IgD-negative memory B cell (primary cell): ENCODE data around the gene STAP1. TPM values are rescaled to one million over a fixed set of nuclear protein-coding genes. Genes with fewer than 3 reads are reported as not detected.
"Not testable (repeated sequence)": the region's sequence is repeated elsewhere in the genome, so short reads cannot be mapped to it uniquely, and the experiment has no call there.

ENCODE experiments used
- H3K27ac Mint-ChIP-seq, 3 donors: one replicate each; pipeline ENCODE4 v1.8.0; 2020 to 2022; ENCODE audit warnings: mild to moderate bottlenecking in 3 of 3, mixed read lengths in 3 of 3, moderate library complexity in 1 of 3
- H3K27me3 Mint-ChIP-seq: one replicate; pipeline ENCODE4 v1.8.0; 2021; ENCODE audit warnings: mixed read lengths
- H3K36me3 Mint-ChIP-seq: one replicate; pipeline ENCODE4 v1.8.0; 2020; ENCODE audit warnings: mild to moderate bottlenecking, mixed read lengths
- H3K4me1 Mint-ChIP-seq, 3 donors: one replicate each; pipeline ENCODE4 v1.8.0; 2020 to 2022; ENCODE audit warnings: mixed read lengths in 3 of 3, mild to moderate bottlenecking in 1 of 3
- H3K4me3 Mint-ChIP-seq, 4 donors: one replicate each; pipeline ENCODE4 v1.8.0; 2020 to 2022; ENCODE audit warnings: mild to moderate bottlenecking in 4 of 4, mixed read lengths in 4 of 4, moderate library complexity in 3 of 4
- H3K9me3 Mint-ChIP-seq, 3 donors: one replicate each; pipeline ENCODE4 v1.8.0; 2020 to 2021; ENCODE audit warnings: mixed read lengths in 3 of 3, mild to moderate bottlenecking in 1 of 3
- polyA plus RNA-seq: library from polyadenylated mRNA; unstranded; fragments of 300-500 nt; fragmentation: Illumina TruSeq; gene quantifications from one replicate; pipeline ENCODE4 v1.2.3, GENCODE V29; 2021

STAP1 gene
- polyA plus RNA-seq, 1 donor from 2014 or later: 110 TPM

DNA sequence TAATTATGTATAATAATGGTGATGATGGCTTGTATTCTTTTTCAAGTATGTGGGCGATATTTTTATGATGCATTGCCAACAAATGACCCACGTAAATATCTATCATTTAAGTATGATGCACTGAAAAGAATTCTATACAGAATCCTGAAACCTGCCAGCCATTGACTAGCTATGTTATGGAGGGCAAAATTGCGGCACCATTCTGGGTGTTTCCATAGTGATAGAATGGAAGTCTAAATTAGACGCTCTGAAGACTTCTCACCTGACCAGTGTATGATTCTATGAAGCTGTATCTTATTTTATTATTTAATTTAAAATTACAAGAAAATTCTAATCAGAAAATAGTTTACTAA is 12.5 kb upstream of the STAP1 start:
- H3K27me3 Mint-ChIP-seq: no peaks in the 10 kb centered on the region
- H3K27ac Mint-ChIP-seq: peak overlapping the region; percentile 98 to 100 (median 100)
- H3K9me3 Mint-ChIP-seq: no peaks in the 10 kb centered on the region
- peaks cover 24 to 44% (median 38%) of the 10 kb centered on the region in 3 donors for H3K4me1 Mint-ChIP-seq
- peak overlapping the region; percentile 98 to 100 (median 99) for H3K4me3 Mint-ChIP-seq
- H3K36me3 Mint-ChIP-seq: peaks cover 1% of the 10 kb centered on the region

DNA sequence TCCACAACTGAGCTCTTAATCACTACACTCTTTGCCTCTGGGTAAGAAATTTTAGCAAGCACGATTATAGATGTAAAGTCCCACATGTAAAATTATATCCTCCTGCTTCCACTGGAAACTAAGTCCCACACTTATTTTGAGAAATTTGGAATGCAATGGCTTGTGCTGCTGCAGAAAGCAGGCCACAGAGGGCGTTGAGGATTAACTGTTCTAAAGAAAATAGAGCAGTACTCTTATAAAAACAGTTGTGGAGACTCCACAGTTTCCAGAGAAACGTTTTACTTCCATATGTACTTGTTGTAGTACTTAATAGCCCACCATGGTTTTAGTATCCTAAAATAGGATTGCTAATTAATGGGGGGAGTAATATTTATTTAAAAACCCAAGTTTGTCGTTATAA is 11.6 kb upstream of the STAP1 start:
- no peaks in the 10 kb centered on the region for H3K9me3 Mint-ChIP-seq
- no peaks in the 10 kb centered on the region for H3K36me3 Mint-ChIP-seq
- H3K27me3 Mint-ChIP-seq: no peaks in the 10 kb centered on the region
- H3K4me1 Mint-ChIP-seq: peaks cover 33 to 44% (median 38%) of the 10 kb centered on the region in 3 donors
- no peak overlapping the region for H3K27ac Mint-ChIP-seq
- H3K4me3 Mint-ChIP-seq: peak overlapping the region in 2 of 4 donors; percentile 63 to 67

GRCh38 chr4:67549123-67549522 is 9.4 kb upstream of the STAP1 start:
- Mint-ChIP-seq H3K36me3 (no peaks in the 10 kb centered on the region), H3K4me1 (peaks cover 29 to 36% (median 32%) of the 10 kb centered on the region in 3 donors), H3K4me3 (peak overlapping the region; percentile 43 to 93 (median 88)), H3K27me3 (no peaks in the 10 kb centered on the region), H3K9me3 (no peaks in the 10 kb centered on the region), H3K27ac (peak overlapping the region in 2 of 3 donors; percentile 90 to 97)

GRCh38 chr4:67550451-67550850 is 8.1 kb upstream of the STAP1 start:
- Mint-ChIP-seq H3K4me1 (peaks cover 25 to 32% (median 31%) of the 10 kb centered on the region in 3 donors), H3K9me3 (no peaks in the 10 kb centered on the region), H3K27me3 (no peaks in the 10 kb centered on the region), H3K36me3 (no peaks in the 10 kb centered on the region), H3K27ac (peak overlapping the region; percentile 82 to 97 (median 90)), H3K4me3 (peak overlapping the region; percentile 84 to 93 (median 92))

GRCh38 chr4:67550857-67551256 is 7.7 kb upstream of the STAP1 start:
- no peaks in the 10 kb centered on the region for H3K36me3 Mint-ChIP-seq
- peaks cover 25 to 33% (median 31%) of the 10 kb centered on the region in 3 donors for H3K4me1 Mint-ChIP-seq
- no peaks in the 10 kb centered on the region for H3K27me3 Mint-ChIP-seq
- no peaks in the 10 kb centered on the region for H3K9me3 Mint-ChIP-seq
- peak overlapping the region; percentile 84 to 93 (median 92) for H3K4me3 Mint-ChIP-seq
- H3K27ac Mint-ChIP-seq: peak overlapping the region; percentile 82 to 97 (median 90)

DNA sequence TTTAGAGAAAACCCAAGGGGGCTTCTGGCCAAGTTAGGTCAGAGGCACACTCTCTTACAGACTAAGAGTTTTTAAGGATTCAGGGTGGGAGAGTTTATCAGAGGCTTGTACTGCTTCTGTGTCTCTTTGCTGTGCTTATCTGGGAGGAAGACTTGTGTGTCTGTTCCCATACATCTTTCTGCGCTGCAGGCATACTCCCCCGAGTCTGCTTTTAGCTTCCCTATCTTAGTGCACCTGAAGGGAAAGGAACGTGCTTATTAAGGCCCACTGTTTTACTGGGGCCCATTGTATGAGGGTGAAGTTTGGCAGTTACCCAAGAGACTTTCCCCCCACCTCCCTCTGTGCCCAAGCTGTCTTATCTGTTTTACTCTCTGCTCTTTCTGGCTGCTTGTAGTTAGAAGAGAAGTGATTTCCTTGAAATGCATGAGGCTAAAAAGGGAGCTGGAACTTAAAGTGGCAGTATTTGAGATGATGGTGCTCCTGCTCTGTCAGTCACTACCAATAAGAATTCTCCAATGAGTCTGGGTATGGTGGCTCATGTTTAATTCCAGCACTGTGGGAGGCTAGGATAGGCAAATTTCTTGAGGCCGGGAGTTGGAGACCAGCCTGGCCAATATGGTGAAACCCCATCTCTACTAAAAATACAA is 6.3 kb upstream of the STAP1 start:
- Mint-ChIP-seq H3K4me3 (peak overlapping the region in 2 of 4 donors; percentile 75 to 91), H3K27ac (peak overlapping the region; percentile 33 to 97 (median 87)), H3K4me1 (peaks cover 39 to 41% (median 39%) of the 10 kb centered on the region in 3 donors)
- H3K36me3 Mint-ChIP-seq, H3K9me3 Mint-ChIP-seq, H3K27me3 Mint-ChIP-seq: not testable (repeated sequence)

GRCh38 chr4:67554096-67554495 is 4.4 kb upstream of the STAP1 start:
- Mint-ChIP-seq H3K4me3 (peak overlapping the region in 1 of 4 donors; percentile 23), H3K4me1 (peaks cover 46 to 52% (median 50%) of the 10 kb centered on the region in 3 donors), H3K9me3 (no peaks in the 10 kb centered on the region), H3K27ac (no peak overlapping the region), H3K27me3 (no peaks in the 10 kb centered on the region), H3K36me3 (no peaks in the 10 kb centered on the region)

DNA sequence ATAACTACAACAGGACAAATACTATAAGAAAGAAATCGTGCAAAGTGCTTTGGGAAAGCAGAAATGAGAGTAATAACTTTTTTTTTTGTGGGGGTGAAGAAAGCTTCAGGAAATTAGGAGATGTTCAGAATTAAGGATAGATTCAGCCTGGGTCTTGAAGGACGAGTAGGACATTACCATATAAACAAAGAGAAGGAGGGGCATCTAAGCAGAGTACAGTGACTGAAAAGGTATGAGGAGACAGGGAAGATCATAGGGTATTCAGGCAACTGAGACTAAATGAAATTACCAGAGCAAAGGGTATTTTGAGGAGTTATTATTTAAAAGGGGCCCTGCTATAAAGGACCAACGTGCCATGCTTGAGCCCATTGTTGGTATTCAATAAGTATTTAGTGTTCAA is 3.1 kb upstream of the STAP1 start:
- no peaks in the 10 kb centered on the region for H3K36me3 Mint-ChIP-seq
- H3K9me3 Mint-ChIP-seq: no peaks in the 10 kb centered on the region
- peaks cover 46 to 51% (median 50%) of the 10 kb centered on the region in 3 donors for H3K4me1 Mint-ChIP-seq
- peak overlapping the region in 1 of 3 donors; percentile 3 for H3K27ac Mint-ChIP-seq
- no peaks in the 10 kb centered on the region for H3K27me3 Mint-ChIP-seq
- H3K4me3 Mint-ChIP-seq: peak overlapping the region in 2 of 4 donors; percentile 41 to 49

DNA sequence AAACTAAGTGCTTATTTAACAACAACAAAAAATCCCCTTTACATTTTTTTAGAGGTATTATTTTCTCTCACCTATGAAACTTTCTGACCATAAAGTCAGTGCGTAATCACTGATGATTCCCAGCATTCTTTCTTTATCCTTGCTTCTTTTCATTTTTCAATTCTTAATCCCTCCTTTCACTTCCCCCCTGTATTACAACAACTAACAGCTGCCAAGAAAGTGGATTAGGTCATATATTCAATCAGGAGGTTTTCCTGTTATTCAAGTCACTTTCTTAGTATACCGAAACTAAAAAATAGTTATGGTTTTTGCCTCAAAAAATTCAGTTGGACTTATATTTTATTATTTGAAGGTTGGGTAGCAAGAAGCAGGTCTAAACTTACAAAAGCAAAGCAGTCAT is 2.1 kb upstream of the STAP1 start:
- H3K27ac Mint-ChIP-seq: peak overlapping the region in 1 of 3 donors; percentile 81

GRCh38 chr4:67565284-67565683 is 6.8 kb downstream of the STAP1 start:
- Mint-ChIP-seq H3K27me3 (no peaks in the 10 kb centered on the region), H3K27ac (peak overlapping the region in 2 of 3 donors; percentile 26 to 83), H3K4me1 (peaks cover 51 to 56% (median 54%) of the 10 kb centered on the region in 3 donors), H3K9me3 (no peaks in the 10 kb centered on the region), H3K4me3 (peak overlapping the region in 1 of 4 donors; percentile 20), H3K36me3 (peaks cover 7% of the 10 kb centered on the region)

More for the DNA sequence above, 2.1 kb upstream of the STAP1 start:
- no peaks in the 10 kb centered on the region for H3K27me3 Mint-ChIP-seq
- H3K4me1 Mint-ChIP-seq: peaks cover 48 to 54% (median 53%) of the 10 kb centered on the region in 3 donors
- H3K36me3 Mint-ChIP-seq: no peaks in the 10 kb centered on the region
- H3K9me3 Mint-ChIP-seq: no peaks in the 10 kb centered on the region
- peak overlapping the region in 2 of 4 donors; percentile 0 to 83 for H3K4me3 Mint-ChIP-seq

DNA sequence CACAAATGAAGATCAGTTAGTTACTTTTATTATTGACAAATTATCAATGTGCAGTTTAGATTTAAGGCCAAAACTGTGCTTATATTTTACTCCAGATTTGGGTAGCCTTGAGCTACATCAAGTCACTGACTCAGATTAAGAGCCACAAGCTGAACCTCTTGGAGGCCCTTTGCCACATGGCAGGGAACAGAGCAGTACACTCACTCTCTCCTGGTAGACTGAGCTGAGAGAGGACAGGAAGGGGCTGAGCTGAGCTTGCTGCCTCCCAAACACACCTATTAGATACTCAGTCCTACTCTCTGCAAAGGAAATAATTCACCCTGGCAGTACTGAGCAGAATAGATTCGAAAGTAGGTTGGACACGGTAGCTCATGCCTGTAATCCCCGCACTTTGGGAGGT is 7.8 kb downstream of the STAP1 start:
- H3K27ac Mint-ChIP-seq: peak overlapping the region in 1 of 3 donors; percentile 85
- peak overlapping the region in 2 of 4 donors; percentile 54 to 80 for H3K4me3 Mint-ChIP-seq
- peaks cover 45 to 54% (median 46%) of the 10 kb centered on the region in 3 donors for H3K4me1 Mint-ChIP-seq
- H3K36me3 Mint-ChIP-seq: peaks cover 11% of the 10 kb centered on the region
- no peaks in the 10 kb centered on the region for H3K9me3 Mint-ChIP-seq
- H3K27me3 Mint-ChIP-seq: no peaks in the 10 kb centered on the region

- peaks cover 50 to 54% (median 51%) of the 10 kb centered on the region in 3 donors for H3K4me1 Mint-ChIP-seq
- H3K36me3 Mint-ChIP-seq: peaks cover 11% of the 10 kb centered on the region
- no peaks in the 10 kb centered on the region for H3K9me3 Mint-ChIP-seq
- no peaks in the 10 kb centered on the region for H3K27me3 Mint-ChIP-seq
- H3K4me3 Mint-ChIP-seq: no peak overlapping the region
- H3K27ac Mint-ChIP-seq: peak overlapping the region in 1 of 3 donors; percentile 70
Measured at GRCh38 chr4:67568820-67569219, 10.3 kb downstream of the STAP1 start.

DNA sequence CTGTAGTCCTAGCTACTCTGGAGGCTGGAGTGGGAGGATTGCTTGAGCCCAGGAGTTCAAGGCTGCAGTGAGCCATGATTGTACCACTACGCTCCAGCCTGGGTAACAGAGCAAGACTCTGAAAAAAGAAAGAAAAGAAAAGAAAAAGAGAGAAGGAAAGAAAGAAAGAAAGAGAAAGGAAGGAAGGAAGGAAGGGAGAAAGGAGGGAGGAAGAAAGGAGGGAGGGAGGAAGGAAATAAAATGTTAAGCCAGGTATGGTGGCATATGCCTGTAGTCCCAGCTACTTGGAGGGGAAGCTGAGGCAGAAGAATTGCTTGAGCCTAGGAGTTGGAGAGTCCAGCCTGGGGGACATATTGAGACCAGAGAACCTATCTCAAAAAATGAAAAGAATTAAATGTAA is 12.0 kb downstream of the STAP1 start:
- peaks cover 11% of the 10 kb centered on the region for H3K36me3 Mint-ChIP-seq
- no peaks in the 10 kb centered on the region for H3K27me3 Mint-ChIP-seq
- H3K4me1 Mint-ChIP-seq: peaks cover 47 to 55% (median 48%) of the 10 kb centered on the region in 3 donors
- peak overlapping the region in 1 of 4 donors; percentile 67 for H3K4me3 Mint-ChIP-seq
- no peaks in the 10 kb centered on the region for H3K9me3 Mint-ChIP-seq
- H3K27ac Mint-ChIP-seq: peak overlapping the region in 2 of 3 donors; percentile 89

DNA sequence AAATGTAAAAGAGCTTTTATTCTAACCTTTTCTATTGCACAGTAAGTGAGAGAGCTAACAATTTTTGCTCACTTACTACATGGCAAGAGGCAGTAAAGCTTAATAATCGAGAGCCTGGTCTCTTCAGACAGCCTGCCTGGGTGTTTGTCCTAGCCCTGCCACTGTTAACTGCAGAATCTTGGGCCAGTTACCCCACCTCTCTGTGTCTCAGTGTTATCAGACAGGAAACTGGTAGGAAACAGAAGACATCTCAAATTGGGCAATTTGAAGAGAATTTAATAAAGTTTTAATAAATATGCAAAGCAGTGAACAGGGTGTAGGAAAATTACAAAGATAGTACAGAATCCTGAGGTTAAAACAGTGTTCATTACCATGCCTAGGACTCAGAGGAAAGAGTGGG is 13.4 kb downstream of the STAP1 start:
- H3K4me1 Mint-ChIP-seq: peaks cover 44 to 59% (median 52%) of the 10 kb centered on the region in 3 donors
- peak overlapping the region; percentile 72 to 92 (median 80) for H3K27ac Mint-ChIP-seq
- H3K36me3 Mint-ChIP-seq: peaks cover 11% of the 10 kb centered on the region
- H3K4me3 Mint-ChIP-seq: peak overlapping the region in 2 of 4 donors; percentile 44 to 59
- no peaks in the 10 kb centered on the region for H3K9me3 Mint-ChIP-seq
- H3K27me3 Mint-ChIP-seq: no peaks in the 10 kb centered on the region

DNA sequence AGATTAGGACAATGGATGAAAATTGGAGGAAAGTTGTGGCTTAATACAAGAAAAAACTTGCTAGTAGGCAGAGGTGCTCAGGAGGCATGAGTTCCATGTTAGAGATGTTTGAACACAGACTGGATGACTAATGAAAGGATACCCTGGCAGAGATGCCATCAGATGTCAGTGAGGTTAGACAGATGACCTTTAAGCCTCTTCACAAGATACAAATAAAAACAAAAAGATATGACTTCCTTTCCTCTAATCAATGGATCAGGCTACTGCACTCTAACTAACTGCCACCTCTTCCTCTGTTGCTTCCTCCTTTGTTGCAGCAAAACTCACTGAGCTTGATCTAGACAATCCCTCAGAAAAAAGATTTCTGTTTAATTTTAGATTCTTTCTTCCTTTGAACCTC is 14.7 kb downstream of the STAP1 start:
- no peaks in the 10 kb centered on the region for H3K27me3 Mint-ChIP-seq
- H3K4me1 Mint-ChIP-seq: peaks cover 40 to 54% (median 46%) of the 10 kb centered on the region in 3 donors
- peaks cover 10% of the 10 kb centered on the region for H3K36me3 Mint-ChIP-seq
- peak overlapping the region in 3 of 4 donors; percentile 44 to 79 (median 49) for H3K4me3 Mint-ChIP-seq
- no peaks in the 10 kb centered on the region for H3K9me3 Mint-ChIP-seq
- H3K27ac Mint-ChIP-seq: peak overlapping the region; percentile 72 to 92 (median 80)
